NCI-H510A treated with DMSO at 0.1 percent for 48 hours (cell line): ENCODE measurements around the gene PLEKHJ1.

ENCODE experiments used
- DNase-seq: peaks from one replicate; lab custom pipeline; 2025; lab: John Stamatoyannopoulos, UW

Gene PLEKHJ1

DNA sequence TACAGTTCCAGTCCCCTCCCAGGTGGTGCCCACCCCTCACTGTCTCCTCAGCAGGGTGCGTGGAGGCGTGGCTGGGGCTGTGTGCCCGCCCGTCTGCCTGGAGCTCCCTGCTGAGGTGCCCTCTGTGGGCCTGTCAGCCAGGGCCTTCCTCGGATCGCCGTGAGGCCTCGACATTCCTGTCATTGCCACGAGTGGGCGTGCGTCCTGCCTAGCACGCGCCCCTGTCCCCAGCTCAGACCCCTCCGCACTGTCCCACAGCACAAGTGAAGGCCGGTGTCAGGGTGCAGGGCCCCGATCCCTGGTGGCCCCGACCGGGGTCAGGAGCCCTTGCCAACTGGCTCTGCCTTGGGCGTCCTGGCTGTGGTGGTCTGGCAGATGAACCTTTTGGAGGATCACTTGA lies 40.2 kb downstream of the PLEKHJ1 start:
- no peak for DNase-seq

DNA sequence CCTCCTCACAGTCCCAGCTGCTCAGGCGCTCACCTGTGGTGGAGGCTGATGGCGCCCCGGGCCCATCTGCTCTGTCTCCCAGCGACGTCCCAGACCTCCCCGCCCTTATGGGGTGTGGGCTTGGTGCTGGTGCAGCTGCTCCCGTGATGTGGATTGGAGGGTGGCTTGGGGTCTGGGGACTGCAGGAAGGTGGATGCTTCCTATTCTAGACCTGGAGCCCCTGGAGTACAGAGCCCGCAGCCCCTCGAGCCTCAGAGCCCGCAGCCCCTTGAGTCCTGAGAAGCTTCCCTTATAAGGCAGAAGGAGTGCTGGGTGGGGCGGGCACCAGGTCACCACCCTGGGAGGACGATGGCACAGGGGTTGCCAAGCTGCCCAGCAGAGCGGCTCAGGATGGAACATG lies 40.8 kb downstream of the PLEKHJ1 start:
- no peak for DNase-seq

DNA sequence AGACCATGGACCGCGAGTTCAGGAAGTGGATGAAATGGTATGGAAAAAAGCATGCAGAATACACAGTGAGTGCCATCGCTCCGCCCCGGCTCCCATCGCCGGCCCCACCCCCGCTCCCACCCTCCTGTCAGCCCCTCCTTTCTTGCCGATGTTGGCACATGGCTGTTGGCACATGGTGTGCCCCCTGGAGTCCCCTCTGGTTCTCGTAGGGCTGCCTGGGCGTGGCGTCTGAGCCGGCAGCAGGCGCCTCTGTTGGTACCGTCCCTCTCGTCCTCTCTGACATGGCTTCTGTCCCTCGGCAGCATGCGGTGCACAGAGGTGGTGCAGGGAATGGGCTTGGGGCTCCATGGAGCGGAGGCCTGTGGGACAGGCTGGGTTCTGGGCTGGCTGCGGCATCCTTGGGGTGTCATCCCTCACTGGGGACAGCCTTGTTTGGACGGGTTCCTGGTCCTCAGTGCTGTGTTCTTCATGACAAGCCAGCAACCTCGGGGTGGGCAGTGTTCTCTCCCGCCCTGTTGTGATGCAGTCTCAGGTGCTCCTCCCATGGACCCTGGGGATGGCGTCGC lies 41.5 kb downstream of the PLEKHJ1 start:
- DNase-seq: no peak

DNA sequence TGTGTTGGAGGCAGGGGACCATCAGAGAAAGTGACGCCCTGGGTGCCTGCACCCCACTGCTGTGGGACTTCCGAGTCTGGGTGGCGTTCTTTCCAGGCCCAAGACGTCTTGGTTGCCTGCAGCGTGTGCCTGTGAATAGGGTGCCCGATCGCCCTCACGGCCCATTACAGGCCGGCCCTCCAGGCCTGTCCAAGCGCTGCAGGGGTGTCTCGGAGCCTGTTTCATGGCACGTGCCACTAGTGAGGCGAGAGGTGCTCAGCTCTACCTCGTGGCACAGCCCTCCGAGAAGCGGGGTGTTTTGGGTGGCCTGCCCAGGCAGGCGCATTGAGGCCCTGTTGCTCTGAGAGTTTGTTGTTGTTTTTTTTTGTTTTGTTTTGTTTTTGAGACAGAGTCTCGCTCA lies 42.3 kb downstream of the PLEKHJ1 start:
- DNase-seq: no peak

DNA sequence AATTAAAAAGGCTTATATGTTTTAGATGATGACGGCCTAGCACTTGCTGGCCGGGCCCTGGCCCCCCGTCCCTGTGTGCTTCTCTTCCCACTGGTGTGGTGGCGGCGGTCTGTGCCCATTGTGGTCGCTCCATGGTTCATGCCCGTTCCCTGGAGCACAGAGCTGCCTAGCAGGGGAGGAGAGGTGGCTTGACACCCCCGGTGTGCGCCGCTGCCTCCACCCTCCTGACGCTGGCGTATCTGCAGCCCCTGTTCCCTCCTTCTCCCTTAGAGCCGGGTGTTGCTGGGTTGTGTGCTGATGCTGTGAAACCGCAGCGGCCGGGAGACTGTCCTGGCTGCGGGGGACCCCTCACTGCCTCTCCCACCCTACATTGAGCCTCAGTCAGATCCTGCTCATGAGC lies 43.3 kb downstream of the PLEKHJ1 start:
- no peak for DNase-seq

DNA sequence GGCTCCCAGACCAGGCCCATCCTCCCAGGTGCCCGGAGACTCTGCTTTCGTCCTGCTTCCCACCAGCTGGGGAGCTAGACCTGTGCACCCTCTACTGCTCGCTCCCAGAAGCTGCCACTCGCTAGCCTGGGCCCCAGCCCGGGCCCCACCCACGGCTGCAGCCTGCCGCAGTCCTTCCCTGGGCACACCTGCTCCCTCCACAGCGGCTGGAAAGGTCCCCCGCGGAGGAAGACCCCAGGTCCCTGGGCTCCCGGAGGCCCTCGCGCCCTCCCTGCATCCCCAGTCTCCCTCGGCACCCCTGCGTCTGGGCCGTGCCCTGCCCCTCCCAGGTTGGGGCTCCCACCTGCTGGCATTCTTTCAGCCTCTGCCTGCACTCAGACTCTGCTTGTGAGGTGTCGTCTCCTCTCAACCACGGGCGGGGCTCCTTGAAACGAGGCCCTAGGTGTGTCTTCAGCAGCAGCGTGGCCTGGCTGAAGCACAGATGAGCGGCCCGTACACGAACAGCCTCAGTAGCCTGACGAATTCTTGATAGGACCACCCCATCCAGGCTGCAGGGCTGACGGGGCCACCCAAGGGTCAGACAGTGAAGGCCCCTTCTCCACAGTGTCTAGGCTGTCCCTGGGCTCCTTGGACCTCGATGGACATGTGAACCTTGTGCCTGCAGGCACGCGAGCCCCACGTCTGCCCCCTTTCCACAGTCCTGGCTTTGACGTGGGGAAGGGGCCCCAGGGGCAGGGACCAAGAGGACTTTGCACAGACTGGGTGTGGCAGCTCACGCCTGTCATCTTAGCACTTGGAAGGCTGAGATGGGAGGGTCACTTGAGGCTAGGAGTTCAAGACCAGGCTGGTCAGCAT lies 44.4 kb downstream of the PLEKHJ1 start:
- DNase-seq: no peak

DNA sequence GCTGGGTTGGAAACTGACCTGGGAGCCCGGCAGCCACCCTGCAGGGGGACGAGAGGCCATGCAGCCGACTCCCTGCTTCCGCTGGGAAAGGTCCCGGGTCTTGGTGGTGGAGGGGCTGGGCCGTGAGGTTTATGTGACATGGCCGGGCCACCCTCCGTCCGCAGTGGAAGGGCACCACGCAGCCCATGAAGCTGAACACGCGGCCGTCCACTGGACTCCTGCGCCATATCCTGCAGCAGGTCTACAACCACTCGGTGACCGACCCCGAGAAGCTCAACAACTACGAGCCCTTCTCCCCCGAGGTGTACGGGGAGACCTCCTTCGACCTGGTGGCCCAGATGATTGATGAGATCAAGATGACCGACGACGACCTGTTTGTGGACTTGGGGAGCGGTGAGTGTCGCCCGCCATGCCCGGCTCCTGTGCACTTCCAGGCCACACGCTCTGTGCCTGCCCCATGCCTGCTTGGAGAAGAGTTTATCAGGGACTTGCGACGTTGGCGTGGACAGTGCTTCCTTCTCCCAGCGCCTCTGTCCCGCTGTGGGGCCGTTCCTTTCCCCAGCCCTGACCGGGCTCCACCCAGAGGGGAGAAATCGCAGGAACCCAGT lies 45.2 kb downstream of the PLEKHJ1 start:
- no peak for DNase-seq

DNA sequence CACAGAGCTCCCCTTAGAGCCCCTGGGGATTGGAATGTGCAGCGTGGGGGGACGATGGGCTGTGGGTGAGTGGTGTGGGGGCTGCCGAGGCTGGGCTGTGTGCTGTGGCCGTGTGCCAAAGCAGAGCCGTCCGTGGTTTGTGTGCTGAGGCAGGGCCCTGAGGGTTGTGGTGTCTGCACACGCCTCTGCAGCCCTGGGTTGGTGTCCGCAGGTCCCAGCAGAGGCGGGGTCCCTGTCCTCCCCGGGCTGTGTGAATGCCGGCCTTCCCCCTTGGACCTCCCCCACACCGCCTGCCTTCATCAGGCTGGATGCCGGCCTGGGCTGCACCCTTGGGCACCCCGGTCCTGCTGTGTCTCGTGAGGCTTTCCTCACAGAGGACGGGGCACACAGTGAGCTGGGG lies 46.2 kb downstream of the PLEKHJ1 start:
- no peak for DNase-seq

DNA sequence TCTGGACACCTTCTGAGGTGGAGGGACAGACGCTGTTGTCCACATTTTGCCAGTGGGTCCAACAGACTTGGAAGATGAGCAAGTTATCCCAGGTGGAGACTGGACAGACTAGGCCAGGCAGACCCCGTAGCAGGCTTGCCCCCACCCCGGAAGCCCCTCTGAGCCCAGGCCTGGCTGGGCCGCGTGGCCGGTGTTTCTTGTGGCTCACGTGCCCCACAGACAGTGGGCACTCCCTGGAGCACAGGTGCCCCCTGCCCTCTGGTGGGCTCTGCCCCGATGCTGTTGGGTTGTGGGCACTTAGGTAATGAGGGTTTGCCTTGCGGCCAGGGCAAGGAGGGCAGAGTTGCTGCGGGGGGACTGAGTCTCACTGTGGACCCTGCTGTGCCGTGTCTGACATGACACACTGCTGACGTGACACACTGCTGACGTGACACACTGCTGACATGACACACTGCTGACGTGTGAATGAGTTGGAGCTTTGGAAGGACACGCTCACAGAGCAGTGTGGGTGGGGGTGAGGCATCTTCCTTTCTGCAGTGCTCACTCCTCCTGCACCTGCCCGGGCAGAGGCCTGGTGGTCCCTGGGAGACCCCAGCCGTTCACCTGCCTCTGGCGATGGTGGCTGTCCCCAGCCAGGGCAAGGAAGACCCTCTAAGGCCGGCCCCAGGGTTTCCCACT lies 47.3 kb downstream of the PLEKHJ1 start:
- no peak for DNase-seq

DNA sequence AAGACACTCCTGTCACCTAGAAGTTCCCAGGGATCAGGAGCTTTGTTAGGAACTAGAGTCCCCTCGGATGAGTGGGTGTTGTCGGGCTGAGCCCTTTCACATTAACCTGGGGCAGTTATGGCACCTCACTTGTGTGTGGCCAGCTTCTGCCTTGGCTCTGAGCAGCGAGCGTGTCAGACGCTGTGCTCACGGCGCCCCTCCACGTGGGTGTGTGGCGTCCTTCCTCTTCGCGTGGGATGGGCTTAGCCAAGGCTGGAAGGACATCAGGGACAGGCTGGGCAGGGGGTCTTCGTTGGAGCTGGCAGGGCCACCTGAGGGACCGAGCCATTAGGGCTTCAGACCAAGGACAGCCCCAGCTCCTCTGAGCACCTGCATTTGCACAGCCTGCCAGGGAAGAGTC lies 49.0 kb downstream of the PLEKHJ1 start:
- DNase-seq: no peak

DNA sequence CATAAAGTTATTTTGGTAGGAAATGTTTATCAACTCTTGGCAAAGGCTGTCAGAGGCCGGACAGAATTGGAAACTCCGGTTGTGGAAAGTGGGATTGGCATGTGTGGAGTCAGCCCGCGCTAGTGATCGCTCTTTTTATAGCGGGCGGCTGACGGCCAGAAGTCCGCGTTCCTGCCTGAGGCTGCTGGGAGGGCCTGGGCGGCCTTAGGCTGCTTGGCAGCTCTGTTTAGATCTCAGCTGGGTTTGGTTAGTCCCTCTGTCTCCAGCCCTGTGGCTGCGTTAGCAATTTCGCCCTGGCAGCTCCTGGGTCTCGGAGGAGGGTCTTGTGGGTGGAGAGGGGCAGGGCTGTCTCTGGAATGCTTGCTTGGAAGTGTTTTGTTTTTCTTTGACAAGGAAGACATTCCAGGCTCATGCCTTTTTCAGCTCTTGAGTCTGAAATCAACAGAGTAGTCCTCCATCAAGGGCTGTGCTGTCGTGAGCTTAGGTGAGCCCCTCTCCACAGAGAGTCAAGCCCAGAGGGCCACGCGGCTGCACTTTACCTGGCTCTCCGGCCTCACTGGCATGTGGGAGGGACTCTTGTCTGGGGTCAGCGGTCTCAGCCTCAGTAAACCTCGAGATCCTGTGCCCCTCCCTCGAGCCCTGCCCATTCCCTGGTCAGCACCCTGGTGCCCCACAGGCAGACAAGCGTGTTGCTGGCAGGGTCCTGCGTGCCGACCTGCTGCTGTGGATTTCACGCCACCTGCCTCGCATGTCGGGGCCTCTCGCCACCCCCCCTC lies 49.9 kb downstream of the PLEKHJ1 start:
- DNase-seq: no peak

DNA sequence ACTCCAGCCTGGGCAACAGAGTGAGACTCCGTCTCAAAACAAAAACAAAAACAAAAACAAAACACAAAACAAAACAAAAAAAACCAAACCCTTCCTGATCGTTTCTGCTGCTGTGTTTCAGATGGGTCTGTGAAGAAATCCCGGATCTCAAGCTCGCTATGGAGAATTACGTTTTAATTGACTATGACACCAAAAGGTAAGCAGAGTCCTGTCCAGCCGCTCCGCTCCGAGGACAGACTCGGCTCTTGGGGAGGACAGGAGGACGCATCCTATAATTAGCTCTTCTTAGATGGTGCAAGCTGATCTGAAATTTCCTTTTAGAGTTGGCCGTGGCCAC lies 50.4 kb downstream of the PLEKHJ1 start:
- DNase-seq: no peak

DNA sequence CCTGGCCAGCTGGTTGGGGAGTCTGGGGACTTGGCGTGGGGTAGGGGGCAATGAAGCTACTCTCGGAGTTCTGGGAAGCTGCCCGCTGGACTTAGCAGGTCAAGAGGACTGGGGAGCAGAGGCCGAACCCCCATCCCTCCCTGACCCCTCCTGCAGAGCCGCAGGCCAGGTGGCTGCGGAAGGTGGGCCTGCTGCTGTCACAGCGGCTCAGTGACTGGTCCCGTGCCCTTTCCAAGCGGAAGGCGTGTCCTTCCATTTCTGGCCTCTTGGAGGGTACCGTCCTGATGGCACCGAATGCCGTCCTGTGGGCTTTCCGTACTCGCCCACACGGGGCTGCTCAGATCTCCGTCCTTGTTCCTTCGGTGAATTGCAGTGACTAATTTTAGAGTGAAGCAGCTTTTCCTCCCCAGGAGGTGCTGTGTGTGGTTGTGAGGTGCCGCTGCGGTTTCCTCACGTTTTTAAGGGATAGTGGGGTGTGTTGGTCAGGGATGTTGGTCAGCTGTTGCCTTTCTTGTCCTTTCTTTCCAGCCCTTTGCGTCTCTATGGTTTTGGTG lies 51.6 kb downstream of the PLEKHJ1 start:
- DNase-seq: no peak
